Epithelial cell of esophagus (primary cell): ENCODE data around the gene KSR2.

Source experiments
- DNase-seq: peaks from one replicate; pipeline ENCODE4 v3.0.0; 2010; ENCODE audit warnings: low read depth
- H3K4me3 ChIP-seq: 2 replicates; pipeline ENCODE4 v1.5.1; 2011; ENCODE audit warnings: mild to moderate bottlenecking, low read length, control low read depth
- CTCF ChIP-seq: IDR thresholded peaks from 2 replicates; pipeline ENCODE4 v1.5.1; 2011; ENCODE audit warnings: low read depth, mild to moderate bottlenecking, low read length, control low read depth, inconsistent platforms; ENCODE audit not compliant: insufficient read depth; ENCODE audit errors: missing control alignments

The KSR2 gene

GRCh38 chr12:117430246-117430645, 538.5 kb downstream of the KSR2 start:
- DNase-seq = no peak
- H3K4me3 ChIP-seq = no peak overlapping the region
- TF ChIP-seq CTCF = no peak

- no peak for TF ChIP-seq CTCF
- no peak overlapping the region for H3K4me3 ChIP-seq
- no peak for DNase-seq
Observed at GRCh38 chr12:117427211-117427610, 541.6 kb downstream of the KSR2 start.

- H3K4me3 ChIP-seq = no peak overlapping the region
- DNase-seq = no peak
- TF ChIP-seq CTCF = no peak
Observed at GRCh38 chr12:117421987-117422386, 546.8 kb downstream of the KSR2 start.

GRCh38 chr12:117421068-117421752, 547.6 kb downstream of the KSR2 start:
- DNase-seq = no peak
- no peak for TF ChIP-seq CTCF
- no peak overlapping the region for H3K4me3 ChIP-seq

GRCh38 chr12:117417004-117417403, 551.8 kb downstream of the KSR2 start:
- no peak overlapping the region for H3K4me3 ChIP-seq
- no peak for TF ChIP-seq CTCF
- no peak for DNase-seq

GRCh38 chr12:117412465-117413188, 556.2 kb downstream of the KSR2 start:
- TF ChIP-seq CTCF = no peak
- no peak overlapping the region for H3K4me3 ChIP-seq

More at GRCh38 chr12:117412465-117413188, 556.2 kb downstream of the KSR2 start:
- DNase-seq = no peak
